ENCODE data around the gene MRAS. TPM values are rescaled to one million over a fixed set of nuclear protein-coding genes. Genes with fewer than 3 reads are reported as not detected.

Gene MRAS
- total RNA-seq, 1 donor from 2014 or later, result 40.1 TPM

GRCh38 chr3:138326866-138327595 lies 21.3 kb upstream of the MRAS start:
- H3K9me3 Mint-ChIP-seq, result no peaks in the 10 kb centered on the region
- no peaks in the 10 kb centered on the region for H3K36me3 Mint-ChIP-seq
- H3K4me3 Mint-ChIP-seq, result no peak overlapping the region
- TF ChIP-seq CTCF (IDR thresholded peaks at IDR 0.05; ENCODE audit: unreplicated experiment), result no peak
- H3K27me3 Mint-ChIP-seq (ENCODE audit: low read depth), result no peaks in the 10 kb centered on the region
- H3K27ac Mint-ChIP-seq, result no peak overlapping the region
- DNase-seq (ENCODE audit: low spot score in 2 of 2, unreplicated experiment in 2 of 2), result no peak
- peaks cover 12% of the 10 kb centered on the region for H3K4me1 Mint-ChIP-seq

DNA sequence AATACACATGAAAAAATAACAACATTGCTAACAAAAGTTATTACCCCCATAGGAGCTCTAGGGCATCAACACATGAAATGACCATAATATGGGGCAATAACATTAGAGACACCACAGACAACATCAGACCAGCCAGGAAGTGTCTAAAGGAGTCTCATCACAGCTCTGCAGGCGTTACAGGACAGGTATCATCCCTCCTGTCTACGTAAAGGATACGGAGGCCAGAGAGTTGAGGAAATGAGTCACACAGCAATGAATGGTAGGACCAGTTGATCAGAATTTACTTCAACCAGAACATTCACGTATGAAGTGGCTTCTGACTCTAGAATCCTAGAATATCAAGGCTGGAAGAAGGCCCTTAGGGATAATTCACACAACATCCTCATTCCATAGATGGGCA lies 20.5 kb upstream of the MRAS start:
- peaks cover 12% of the 10 kb centered on the region for H3K4me1 Mint-ChIP-seq
- H3K9me3 Mint-ChIP-seq, result no peaks in the 10 kb centered on the region
- H3K27ac Mint-ChIP-seq, result no peak overlapping the region
- no peaks in the 10 kb centered on the region for H3K27me3 Mint-ChIP-seq (ENCODE audit: low read depth)
- no peak for TF ChIP-seq CTCF (IDR thresholded peaks at IDR 0.05; ENCODE audit: unreplicated experiment)
- no peak overlapping the region for H3K4me3 Mint-ChIP-seq
- H3K36me3 Mint-ChIP-seq, result no peaks in the 10 kb centered on the region
- no peak for DNase-seq (ENCODE audit: low spot score in 2 of 2, unreplicated experiment in 2 of 2)

DNA sequence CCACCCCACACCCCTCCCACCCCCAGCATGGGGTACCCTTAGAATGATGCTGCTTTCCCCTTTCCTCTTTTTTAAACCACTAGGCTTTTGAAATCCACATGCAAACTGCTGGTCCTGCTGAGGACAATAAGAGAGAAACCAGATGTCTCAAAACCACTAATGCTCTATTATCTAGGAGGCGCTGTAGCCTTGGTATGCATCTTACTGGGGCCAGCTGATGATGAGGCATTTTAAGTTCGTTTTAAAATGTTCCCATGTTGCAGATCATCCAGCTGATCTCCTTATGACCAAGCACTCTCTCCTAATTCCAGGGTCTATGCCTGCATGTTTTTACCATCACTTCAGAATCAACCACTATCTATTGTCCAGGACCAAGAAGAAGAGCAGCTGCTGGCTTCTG lies 20.0 kb upstream of the MRAS start:
- Mint-ChIP-seq H3K27me3 (ENCODE audit: low read depth) (no peaks in the 10 kb centered on the region), H3K4me1 (peaks cover 12% of the 10 kb centered on the region), H3K27ac (no peak overlapping the region), H3K36me3 (no peaks in the 10 kb centered on the region), H3K4me3 (peak overlapping the region; percentile 33), H3K9me3 (no peaks in the 10 kb centered on the region)
- DNase-seq (ENCODE audit: low spot score in 2 of 2, unreplicated experiment in 2 of 2), result no peak
- TF ChIP-seq CTCF (IDR thresholded peaks at IDR 0.05; ENCODE audit: unreplicated experiment), result no peak

GRCh38 chr3:138329127-138329983 lies 19.0 kb upstream of the MRAS start, which contains the start of gene NME9:
Gene NME9, minus strand, starts transcription at chr3:138329851. Its CDS starts 516 bp downstream, at chr3:138329335.
- Mint-ChIP-seq H3K27ac (peak within 1 kb of the TSS; percentile 59), H3K9me3 (no peaks in the 10 kb centered on the region), H3K27me3 (ENCODE audit: low read depth) (no peaks in the 10 kb centered on the region), H3K4me3 (peak within 1 kb of the TSS; percentile 86), H3K36me3 (no peaks in the 10 kb centered on the region), H3K4me1 (peaks cover 12% of the 10 kb centered on the region)
- no peak for TF ChIP-seq CTCF (IDR thresholded peaks at IDR 0.05; ENCODE audit: unreplicated experiment)
- peak; percentile 67 to 84 for DNase-seq (ENCODE audit: low spot score in 2 of 2, unreplicated experiment in 2 of 2)

GRCh38 chr3:138329984-138330293 lies 18.4 kb upstream of the MRAS start:
- Mint-ChIP-seq H3K4me3 (peak overlapping the region; percentile 86), H3K36me3 (no peaks in the 10 kb centered on the region), H3K27me3 (ENCODE audit: low read depth) (peaks cover 2% of the 10 kb centered on the region), H3K9me3 (no peaks in the 10 kb centered on the region), H3K27ac (no peak overlapping the region), H3K4me1 (peaks cover 12% of the 10 kb centered on the region)
- DNase-seq (ENCODE audit: low spot score in 2 of 2, unreplicated experiment in 2 of 2), result no peak
- no peak for TF ChIP-seq CTCF (IDR thresholded peaks at IDR 0.05; ENCODE audit: unreplicated experiment)

Data from mesothelial cell of epicardium (in vitro differentiated cells).